ENCODE data around the gene VAV2.

VAV2 gene

DNA sequence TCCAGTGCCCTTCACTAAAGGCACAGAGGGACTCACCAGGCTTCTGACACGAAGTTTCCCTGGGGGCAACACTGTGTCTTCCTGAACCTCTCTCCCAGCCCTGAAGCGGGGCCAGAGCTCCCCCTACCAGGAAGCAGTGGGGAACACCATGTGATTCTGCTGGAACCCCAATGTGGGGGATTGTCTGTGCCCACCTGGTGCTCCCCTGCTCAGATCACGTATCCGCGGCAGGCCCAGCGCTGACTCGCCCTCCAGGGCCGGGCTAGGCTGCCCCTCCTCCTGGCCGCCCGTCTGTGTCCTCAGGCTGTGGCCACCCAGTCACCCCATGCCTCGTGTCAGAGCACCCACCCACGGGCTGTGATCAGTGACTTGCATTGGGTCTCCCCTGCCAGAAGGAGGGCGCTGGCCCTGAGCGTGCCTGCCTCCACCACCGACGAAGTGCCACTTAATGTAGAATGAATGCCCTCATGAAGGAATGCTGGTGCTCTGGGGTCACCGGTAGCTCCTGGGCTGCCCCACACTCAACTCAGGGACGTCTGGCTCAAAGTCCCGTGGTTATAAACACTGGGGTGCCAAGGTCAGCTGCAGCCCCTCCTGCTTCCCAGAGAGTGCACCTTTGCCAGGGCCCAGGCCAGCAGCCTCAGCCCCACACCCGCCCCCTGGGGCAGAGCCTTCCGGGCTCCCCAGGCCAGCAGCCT is 276.1 kb downstream of the VAV2 start:
- DNase-seq, result no peak

DNA sequence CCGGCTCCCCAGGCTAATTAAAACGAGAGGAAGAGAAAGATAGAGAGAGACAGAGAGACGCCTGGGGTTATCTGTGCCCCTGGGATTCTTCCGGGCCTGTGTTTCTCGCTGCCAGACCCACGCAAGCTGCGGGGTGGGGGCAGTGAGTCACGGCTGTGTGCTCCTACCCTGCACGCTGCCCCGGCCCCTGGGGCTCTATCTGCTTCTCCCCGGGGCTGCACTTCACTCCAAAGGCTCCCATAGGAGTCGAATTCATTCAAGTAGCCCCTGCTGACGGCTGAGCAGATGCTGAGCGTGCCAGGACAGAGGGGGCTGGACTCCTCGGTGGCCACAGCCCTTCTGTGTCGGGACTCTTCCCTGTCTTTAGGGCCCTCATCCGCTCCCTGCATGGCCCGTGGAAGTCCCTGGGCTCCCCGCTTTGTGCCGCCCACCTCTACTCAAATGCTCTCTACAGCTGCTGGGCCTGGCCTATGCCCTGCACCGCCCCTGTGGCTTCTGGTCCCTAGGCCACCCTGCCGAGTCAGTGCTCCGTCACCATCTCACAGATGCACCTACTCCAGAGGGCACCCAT is 276.7 kb downstream of the VAV2 start:
- DNase-seq, result no peak

DNA sequence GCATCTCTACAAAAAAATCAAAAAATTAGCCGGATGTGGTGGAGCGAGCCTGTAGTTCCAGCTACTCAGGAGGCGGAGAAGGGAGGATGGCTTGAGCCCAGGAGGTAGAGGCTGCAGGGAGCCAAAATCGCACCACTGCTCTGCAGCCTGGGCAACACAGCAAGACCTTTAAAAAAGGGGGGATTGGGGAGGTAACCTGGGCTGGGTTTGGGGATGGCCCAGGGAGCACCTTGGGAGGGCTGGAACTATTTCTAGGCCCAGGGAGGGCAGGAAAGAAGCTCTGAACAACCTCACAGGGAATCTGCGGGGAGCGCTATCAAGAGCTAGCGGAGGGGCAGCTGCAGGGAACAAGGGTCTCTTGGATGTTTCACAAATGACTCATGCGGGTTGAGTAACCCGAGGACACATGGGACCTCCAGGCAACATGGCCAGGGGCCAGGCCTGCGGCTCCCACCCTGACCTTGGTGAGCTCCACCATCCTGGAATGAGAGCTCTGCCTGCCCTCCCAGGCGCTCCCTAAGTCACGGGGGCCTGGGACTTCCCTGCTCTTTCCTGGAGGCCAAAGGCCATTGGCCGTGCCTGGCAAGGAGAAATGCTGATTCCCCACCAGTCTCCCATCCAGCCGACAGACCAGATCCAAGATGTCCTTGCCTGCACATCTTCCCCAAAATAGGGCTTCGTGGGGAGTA is 277.4 kb downstream of the VAV2 start:
- no peak for DNase-seq

DNA sequence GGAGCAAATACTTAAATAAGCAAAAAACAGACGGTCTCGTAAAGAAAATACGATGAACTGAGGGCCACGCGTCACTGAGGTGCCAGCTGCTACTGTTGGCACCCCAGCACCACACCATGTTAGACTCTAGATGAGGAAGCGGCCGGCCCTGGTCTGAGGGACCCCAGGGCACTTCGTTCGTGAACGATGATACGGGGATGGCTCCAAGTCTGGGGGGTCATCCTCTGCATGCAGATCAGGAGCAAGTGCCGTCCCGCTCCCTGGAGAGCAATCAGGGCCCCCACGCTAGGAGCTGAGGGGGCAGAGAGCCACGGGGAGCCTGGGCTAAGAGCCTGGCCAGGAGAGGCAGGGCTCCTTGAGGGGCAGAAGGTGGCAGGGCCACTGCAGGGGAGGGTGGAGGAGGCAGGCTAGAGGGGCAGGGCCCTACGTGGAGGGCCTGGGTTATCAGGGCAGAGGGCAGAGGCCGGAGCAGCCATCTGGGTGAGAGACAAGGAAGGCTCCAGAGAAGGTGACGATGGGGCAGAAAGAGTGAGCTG is 278.1 kb downstream of the VAV2 start:
- no peak for DNase-seq

DNA sequence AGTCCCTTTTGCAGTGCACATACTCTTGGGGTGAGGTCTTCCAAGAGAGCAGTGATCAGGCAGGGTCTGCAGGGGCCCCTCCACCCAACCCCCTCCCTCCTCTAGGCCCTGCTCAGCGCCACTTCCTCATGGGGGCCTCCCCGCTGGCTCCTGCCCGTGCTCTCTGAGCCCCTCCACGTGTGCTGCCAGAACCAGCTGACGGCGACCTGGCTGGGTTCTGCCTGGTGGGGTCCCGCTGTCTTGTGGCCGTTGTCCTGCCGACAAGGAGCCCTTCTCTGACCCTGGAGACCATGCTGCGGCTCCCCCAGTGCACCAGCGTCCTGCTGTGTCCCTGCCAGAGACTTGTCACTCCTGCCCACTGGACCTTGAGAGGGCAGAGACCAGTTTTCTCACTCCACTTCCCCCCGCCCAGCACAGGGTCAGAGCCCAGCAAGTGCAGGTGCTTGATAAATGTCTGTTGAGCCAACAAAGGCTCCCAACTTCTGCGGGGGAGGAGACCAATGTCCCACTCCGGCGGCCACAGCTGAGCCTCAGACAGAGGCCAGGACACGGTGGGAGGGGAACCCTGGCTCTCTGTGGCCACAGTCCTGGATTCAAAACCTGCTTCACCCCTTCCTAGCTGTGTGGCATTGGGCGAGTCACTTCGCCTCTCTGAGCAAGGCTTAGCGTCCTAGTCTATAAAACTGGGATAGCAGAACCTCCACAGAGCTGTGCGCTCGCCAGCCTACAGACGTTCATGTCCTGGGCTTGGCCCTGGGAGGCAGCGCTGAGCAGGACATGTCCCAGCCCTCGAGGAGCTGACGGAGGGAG is 278.8 kb downstream of the VAV2 start:
- no peak for DNase-seq

DNA sequence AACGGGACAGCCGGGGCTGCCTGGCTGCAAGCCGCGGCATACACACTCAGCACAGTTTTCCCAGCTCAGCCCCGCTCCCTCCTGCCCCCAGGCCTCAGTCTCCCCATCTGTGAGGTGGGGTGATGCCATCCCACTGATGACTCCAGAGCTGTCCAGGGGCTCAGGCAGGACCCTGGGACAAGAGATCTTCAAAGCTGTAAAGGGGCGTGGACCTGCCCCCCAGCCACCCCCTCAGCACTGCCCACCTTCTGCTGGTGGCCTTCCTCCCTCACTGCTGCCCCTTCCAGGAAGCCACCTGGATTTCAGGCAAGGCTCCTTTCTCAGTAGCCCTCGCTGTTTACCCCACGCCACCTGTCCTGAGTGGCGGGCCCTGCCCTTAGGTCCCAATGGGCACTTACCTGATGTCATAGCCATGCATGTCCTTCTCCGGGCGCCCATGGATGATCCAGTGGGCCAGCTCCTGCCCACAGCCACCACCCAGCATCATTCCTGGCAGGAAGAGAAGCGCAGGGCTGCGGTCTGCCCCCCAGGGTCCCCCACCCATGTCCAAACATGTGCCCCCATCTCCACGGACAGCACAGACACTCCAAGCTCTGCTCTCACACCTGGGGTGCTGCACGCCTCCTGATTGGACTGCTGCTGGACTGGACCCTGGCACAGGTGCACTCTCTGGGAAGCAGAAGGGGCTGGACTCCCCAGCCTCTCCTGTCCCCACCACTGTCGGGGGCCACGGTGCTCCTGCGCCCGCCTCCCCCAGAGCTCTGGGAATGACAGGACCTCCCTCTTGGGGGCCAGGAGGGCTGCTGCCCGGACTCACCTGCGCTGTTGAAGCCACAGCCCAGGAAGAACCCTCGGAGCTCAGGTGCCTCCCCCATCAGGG is 279.7 kb downstream of the VAV2 start:
- no peak for DNase-seq
